GM21390 (cell line): ENCODE results near the gene LMO7.
A peak's percentile ranks its signal among the peaks of the same experiment; 100 is the strongest.

Experiments used
- ATAC-seq: cut with Tn5 transposase; IDR thresholded peaks from one replicate; pipeline ENCODE4 v1.9.1; 2021; ENCODE audit not compliant: unreplicated experiment

Gene LMO7

GRCh38 chr13:75875450-75875849, 239.3 kb downstream of the LMO7 start:
- no peak for ATAC-seq

- ATAC-seq, result peak; percentile 96
These were observed 240.3 kb downstream of the LMO7 start for GRCh38 chr13:75876142-75877050.

- ATAC-seq, result no peak
These were observed 240.9 kb downstream of the LMO7 start for GRCh38 chr13:75877071-75877470.

GRCh38 chr13:75879656-75880055, 243.5 kb downstream of the LMO7 start:
- no peak for ATAC-seq

- ATAC-seq, result no peak
These were observed 245.1 kb downstream of the LMO7 start for GRCh38 chr13:75881109-75881775.

GRCh38 chr13:75882261-75882660, 246.1 kb downstream of the LMO7 start:
- ATAC-seq, result no peak

GRCh38 chr13:75889427-75889826, 253.3 kb downstream of the LMO7 start:
- ATAC-seq, result no peak

GRCh38 chr13:75895168-75895567, 259.0 kb downstream of the LMO7 start:
- no peak for ATAC-seq

GRCh38 chr13:75896271-75896670, 260.1 kb downstream of the LMO7 start:
- no peak for ATAC-seq

GRCh38 chr13:75897386-75897785, 261.3 kb downstream of the LMO7 start:
- no peak for ATAC-seq

- ATAC-seq, result no peak
These were observed 265.4 kb downstream of the LMO7 start for GRCh38 chr13:75901501-75901900.

GRCh38 chr13:75902166-75903104, 266.3 kb downstream of the LMO7 start:
- ATAC-seq, result no peak

GRCh38 chr13:75904012-75904411, 267.9 kb downstream of the LMO7 start:
- no peak for ATAC-seq

- no peak for ATAC-seq
These were observed 270.2 kb downstream of the LMO7 start for GRCh38 chr13:75906315-75906714.

GRCh38 chr13:75907044-75907443, 270.9 kb downstream of the LMO7 start:
- ATAC-seq, result no peak

GRCh38 chr13:75908141-75908540, 272.0 kb downstream of the LMO7 start:
- no peak for ATAC-seq
